ENCODE results near the gene RSL1D1.
"Not testable (repeated sequence)": the region's sequence is repeated elsewhere in the genome, so short reads cannot be mapped to it uniquely, and the experiment has no call there.

The RSL1D1 gene

DNA sequence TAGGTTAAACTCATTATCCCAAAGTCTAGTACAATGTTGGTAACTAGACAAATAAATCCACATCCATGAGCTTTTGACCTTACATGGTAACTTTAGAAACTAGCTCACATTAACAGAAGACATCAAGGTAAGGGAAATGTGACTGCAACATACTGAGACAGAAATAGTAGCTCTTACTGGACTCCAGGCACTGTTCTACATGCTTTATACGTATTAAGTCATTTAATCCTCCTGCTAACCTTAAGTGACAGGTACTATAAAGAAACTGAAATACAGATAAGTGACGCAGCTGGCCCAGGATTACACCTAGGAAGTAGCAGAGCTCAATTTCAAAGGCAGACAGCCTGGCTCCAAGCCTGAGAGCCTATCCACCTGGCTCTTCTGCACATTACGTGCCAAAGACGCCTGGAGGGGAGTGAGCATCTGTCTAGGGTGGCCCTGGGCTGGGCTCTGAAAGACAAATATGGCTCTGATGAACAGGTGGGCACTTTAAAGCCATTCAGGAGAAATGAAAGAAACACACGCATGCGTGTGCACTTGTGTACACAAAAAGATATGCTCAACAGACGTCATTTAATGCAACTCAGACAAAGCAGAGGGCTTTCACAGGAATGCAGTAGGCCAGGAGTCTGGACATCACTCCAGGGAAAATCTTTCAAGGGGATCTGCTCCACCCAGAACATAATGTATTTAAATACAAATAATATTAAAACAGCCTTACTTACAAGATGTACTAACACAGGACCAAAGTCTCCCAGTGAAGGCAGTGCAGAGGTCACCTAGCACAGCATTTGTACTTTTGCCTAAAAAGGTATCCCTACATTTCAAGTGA lies 58.7 kb downstream of the RSL1D1 start:
- no peak for DNase-seq (ENCODE audit: extremely low read depth, low read depth)
- TF ChIP-seq, protein P1, sequence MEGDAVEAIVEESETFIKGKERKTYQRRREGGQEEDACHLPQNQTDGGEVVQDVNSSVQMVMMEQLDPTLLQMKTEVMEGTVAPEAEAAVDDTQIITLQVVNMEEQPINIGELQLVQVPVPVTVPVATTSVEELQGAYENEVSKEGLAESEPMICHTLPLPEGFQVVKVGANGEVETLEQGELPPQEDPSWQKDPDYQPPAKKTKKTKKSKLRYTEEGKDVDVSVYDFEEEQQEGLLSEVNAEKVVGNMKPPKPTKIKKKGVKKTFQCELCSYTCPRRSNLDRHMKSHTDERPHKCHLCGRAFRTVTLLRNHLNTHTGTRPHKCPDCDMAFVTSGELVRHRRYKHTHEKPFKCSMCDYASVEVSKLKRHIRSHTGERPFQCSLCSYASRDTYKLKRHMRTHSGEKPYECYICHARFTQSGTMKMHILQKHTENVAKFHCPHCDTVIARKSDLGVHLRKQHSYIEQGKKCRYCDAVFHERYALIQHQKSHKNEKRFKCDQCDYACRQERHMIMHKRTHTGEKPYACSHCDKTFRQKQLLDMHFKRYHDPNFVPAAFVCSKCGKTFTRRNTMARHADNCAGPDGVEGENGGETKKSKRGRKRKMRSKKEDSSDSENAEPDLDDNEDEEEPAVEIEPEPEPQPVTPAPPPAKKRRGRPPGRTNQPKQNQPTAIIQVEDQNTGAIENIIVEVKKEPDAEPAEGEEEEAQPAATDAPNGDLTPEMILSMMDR (IDR thresholded peaks at IDR 0.05; ENCODE audit: low read depth, low read length) = no peak

DNA sequence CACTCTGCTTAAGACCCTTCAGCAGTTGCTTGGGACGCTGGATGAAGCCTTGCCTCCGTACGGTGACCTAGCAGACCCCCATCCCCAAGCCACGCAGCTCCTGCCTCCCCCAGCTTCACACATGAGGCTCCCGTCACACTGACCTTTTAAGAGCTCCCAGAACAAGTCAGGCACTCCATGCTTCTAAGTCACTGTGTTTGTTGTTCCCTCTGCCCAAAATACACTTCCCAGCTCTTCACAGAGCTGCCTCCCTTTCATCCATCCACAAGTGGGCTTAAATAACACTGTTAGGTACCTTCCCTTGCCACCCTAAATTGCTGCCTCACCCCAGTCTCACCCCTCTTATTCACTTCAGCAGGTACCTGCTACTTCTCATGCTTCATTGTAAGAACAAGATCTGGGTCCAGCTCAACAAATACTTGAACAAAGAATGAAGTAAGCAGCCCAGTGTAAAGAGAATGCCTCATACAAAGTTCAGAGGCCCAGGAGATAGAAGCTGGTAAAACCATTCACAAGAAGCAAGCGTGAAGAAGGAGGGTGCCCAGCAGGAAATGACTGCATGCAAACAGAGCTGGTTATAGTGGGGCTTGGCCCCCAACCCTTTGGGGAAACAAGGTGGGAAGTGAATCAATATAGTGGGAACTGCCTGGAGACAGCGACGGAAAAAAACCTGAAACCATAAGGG lies 60.1 kb downstream of the RSL1D1 start:
- DNase-seq (ENCODE audit: extremely low read depth, low read depth) = no peak
- TF ChIP-seq, protein P1 (IDR thresholded peaks at IDR 0.05; ENCODE audit: low read depth, low read length) = no peak

DNA sequence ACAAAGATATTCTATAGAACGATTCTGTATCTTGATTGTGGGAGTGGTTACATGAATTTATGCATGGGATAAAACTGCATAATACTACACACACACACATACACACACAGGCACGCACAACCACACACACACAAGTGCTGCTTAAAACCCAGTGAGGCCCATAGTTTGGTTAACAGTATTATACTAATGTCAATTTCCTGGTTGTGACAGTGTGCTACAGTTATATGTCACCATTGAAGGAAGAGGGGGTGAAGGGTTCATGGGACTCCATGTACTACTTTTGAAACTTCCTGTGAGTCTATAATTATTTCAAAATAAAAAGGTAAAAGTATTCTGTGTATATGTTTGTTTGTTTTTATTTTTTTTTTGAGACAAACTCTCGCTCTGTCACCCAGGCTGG lies 62.4 kb downstream of the RSL1D1 start:
- no peak for DNase-seq (ENCODE audit: extremely low read depth, low read depth)
- TF ChIP-seq, protein P1 (IDR thresholded peaks at IDR 0.05; ENCODE audit: low read depth, low read length) = no peak

DNA sequence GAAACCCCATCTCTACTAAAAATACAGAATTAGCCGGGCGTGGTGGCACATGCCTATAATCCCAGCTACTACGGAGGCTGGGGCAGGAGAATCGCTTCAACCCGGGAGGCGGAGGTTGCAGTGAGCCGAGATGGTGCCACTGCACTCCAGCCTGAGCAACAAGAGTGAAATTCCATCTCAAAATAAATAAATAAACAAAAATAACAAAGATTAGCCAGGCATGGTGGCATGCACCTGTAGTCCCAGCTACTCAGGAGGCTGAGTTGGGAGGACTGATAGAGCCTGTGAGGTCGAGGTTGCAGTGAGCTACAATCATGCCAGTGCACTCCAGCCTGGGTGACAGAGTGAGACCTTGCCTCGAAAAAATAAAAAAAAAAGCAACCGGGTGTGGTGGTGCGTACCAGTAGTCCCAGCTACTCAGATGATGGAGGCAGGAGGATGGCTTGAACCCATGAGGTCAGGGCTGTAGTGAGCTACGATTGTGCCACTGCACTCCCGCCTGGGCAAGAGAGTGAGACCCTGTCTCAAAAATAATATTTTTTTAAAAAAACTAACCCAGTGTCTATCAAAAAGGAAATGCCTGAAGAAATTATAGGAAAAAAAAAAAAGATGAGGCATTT lies 66.3 kb downstream of the RSL1D1 start:
- DNase-seq (ENCODE audit: extremely low read depth, low read depth) = not testable (repeated sequence)

DNA sequence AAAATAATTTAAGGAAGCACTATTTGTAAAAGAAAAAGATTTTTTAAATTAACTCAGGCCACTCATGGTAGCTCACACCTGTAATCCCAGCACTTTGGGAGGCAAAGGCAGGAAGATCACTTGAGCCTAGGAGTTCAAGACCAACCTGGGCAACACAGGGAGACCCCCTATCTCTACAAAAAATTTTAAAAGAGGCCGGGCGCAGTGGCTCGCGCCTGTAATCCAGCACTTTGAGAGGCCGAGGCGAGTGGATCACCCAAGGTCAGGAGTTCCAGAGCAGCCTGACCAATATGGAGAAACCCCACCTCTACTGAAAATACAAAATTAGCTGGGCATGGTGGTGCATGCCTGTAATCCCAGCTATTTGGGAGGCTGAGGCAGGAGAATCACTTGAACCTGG lies 67.0 kb downstream of the RSL1D1 start:
- not testable (repeated sequence) for DNase-seq (ENCODE audit: extremely low read depth, low read depth)

DNA sequence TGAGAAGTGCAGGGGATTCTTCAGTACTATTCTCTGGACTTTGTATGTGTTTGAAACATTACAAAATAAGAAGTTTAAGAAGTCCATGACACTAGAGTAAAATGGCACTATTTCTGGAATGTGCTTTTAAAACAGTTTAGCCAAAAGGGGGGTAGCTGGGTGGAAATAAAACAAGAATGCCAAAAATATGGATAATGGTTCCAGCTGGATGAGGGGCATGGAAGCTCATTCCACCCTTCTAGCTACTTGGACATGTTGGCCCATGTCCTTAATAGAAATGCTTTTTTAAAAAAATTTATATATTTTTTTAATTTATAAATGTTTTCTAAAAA lies 67.3 kb downstream of the RSL1D1 start:
- TF ChIP-seq, protein P1 (IDR thresholded peaks at IDR 0.05; ENCODE audit: low read depth, low read length) = no peak
- no peak for DNase-seq (ENCODE audit: extremely low read depth, low read depth)
